Measurements from ENCODE around the gene IFT122. TPM values are rescaled to one million over a fixed set of nuclear protein-coding genes. Genes with fewer than 3 reads are reported as not detected.

IFT122 gene
- total and polyA plus RNA-seq, 9 donors: 21.6 to 41.2 (median 28.7) TPM

DNA sequence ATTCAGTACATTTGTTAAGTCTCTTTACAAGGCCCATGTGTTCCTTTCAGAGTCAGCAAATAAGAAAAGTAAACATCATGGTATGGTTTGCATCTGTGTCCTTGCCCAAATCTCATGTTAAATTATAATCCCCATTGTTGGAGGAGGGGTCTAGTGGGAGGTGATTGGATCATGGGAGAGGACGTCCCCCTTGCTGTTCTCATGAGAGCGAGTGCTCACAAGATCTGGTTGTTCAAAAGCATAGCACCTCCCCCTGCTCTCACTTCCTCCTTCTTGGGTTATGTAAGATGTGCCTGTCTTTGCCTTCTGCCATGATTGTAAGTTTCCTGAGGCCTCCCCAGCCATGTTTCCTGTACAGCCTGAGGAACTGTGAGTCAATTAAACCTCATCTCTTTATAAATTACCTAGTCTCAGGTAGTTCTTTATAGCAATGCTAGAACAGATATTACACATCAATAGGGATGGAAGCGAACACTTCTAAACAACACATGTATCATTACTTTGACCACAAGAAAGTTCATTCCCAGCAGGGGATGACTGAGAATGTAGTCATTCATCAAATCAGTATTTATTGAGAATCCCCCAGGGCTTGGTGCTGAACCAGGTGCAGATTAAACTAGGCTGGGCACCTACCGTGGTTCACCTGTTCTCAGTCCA lies 15.7 kb upstream of the IFT122 start:
- Histone ChIP-seq H3K36me3 (ENCODE audit: control insufficient read depth, insufficient read depth, low read length) (no peaks in the 10 kb centered on the region), H3K4me3 (ENCODE audit: low read length) (no peak overlapping the region), H3K9me3 (replicated peaks; ENCODE audit: control insufficient read depth, low read depth, low read length) (no peaks in the 10 kb centered on the region), H3K4me1 (ENCODE audit: control insufficient read depth, insufficient read depth, low read length) (peaks cover 9% of the 10 kb centered on the region), H3K27me3 (ENCODE audit: control insufficient read depth, insufficient read depth, low read length) (peaks cover 6% of the 10 kb centered on the region), H3K27ac (ENCODE audit: low read length) (no peak overlapping the region)
- WGBS (ENCODE audit: insufficient coverage): 83% methylated on average over 1 of the region's 4 CpGs
- DNase-seq: peak; percentile 54

DNA sequence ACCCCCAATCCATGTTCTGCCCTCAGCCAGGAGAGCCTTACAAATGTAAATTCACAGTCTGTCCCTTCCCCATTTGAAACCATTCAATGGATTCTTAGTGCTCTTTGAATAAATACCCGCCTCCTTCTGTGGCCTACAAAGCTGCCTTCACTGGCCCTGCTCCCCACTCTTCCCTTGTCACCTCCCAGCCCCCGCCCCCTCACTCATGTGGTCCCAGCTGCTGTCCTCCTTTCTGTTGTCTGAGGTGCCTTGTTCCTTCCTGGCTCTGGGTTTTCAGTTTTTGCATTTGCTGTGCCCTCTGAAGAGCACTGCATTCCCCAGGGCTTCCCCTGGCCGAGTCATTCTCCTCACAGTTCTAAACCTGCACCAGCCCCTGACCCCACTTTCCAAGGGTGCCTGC lies 14.8 kb upstream of the IFT122 start:
- 59% methylated on average over 3 of the region's 3 CpGs for WGBS (ENCODE audit: insufficient coverage)
- Histone ChIP-seq H3K9me3 (replicated peaks; ENCODE audit: control insufficient read depth, low read depth, low read length) (no peaks in the 10 kb centered on the region), H3K4me3 (ENCODE audit: low read length) (no peak overlapping the region), H3K27me3 (ENCODE audit: control insufficient read depth, insufficient read depth, low read length) (peaks cover 6% of the 10 kb centered on the region), H3K4me1 (ENCODE audit: control insufficient read depth, insufficient read depth, low read length) (peaks cover 9% of the 10 kb centered on the region), H3K27ac (ENCODE audit: low read length) (no peak overlapping the region), H3K36me3 (ENCODE audit: control insufficient read depth, insufficient read depth, low read length) (peaks cover 8% of the 10 kb centered on the region)
- no peak for DNase-seq

DNA sequence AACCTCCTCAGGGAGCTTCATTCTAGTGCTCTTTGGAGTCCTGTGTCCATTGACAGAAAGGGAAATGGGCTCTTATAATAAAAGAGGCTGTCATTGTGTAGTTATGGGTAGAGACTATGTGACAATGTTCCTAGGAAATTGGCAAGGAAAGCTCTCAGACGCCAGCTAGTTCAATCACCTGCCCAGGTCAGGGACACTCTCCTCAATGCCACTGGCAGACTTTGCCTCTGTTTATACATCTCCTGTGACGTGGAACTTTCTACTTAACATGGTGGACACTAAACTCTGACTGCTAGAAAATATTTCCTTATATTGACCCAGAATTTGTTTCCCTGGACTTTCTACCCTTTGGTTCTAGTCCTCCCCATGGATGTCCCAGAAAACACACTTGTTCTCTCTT lies 14.4 kb upstream of the IFT122 start:
- Histone ChIP-seq H3K27ac (ENCODE audit: low read length) (no peak overlapping the region), H3K9me3 (replicated peaks; ENCODE audit: control insufficient read depth, low read depth, low read length) (no peaks in the 10 kb centered on the region), H3K4me1 (ENCODE audit: control insufficient read depth, insufficient read depth, low read length) (peaks cover 9% of the 10 kb centered on the region), H3K4me3 (ENCODE audit: low read length) (no peak overlapping the region), H3K36me3 (ENCODE audit: control insufficient read depth, insufficient read depth, low read length) (peaks cover 8% of the 10 kb centered on the region), H3K27me3 (ENCODE audit: control insufficient read depth, insufficient read depth, low read length) (peaks cover 6% of the 10 kb centered on the region)
- no peak for DNase-seq
- 82% methylated on average over 1 of the region's 2 CpGs for WGBS (ENCODE audit: insufficient coverage)

DNA sequence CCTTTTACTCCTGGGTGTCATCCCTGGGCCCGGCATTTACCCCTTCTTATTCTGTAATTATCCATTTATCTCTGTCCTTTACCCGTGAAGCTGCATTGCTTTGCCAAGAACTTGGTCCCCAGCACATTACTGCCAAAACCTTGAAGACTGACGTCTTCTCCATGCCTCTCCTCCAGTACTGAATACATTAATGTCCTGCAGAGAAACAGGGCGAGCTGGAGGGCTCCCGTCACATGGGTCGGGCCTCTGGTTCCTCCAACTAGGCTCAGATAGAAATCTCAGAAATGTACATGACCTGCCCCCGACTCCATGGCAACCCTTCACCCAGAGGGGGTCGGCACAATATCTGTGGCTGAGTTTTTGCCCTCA lies 12.0 kb upstream of the IFT122 start:
- no peak overlapping the region for H3K27ac ChIP-seq (ENCODE audit: low read length)
- WGBS (ENCODE audit: insufficient coverage): 22% methylated on average over 4 of the region's 8 CpGs
- H3K4me3 ChIP-seq (ENCODE audit: low read length): peak overlapping the region; percentile 55
- H3K4me1 ChIP-seq (ENCODE audit: control insufficient read depth, insufficient read depth, low read length): peaks cover 9% of the 10 kb centered on the region
- peak; percentile 21 for DNase-seq
- H3K9me3 ChIP-seq (replicated peaks; ENCODE audit: control insufficient read depth, low read depth, low read length): no peaks in the 10 kb centered on the region
- peaks cover 6% of the 10 kb centered on the region for H3K27me3 ChIP-seq (ENCODE audit: control insufficient read depth, insufficient read depth, low read length)
- H3K36me3 ChIP-seq (ENCODE audit: control insufficient read depth, insufficient read depth, low read length): peaks cover 22% of the 10 kb centered on the region

DNA sequence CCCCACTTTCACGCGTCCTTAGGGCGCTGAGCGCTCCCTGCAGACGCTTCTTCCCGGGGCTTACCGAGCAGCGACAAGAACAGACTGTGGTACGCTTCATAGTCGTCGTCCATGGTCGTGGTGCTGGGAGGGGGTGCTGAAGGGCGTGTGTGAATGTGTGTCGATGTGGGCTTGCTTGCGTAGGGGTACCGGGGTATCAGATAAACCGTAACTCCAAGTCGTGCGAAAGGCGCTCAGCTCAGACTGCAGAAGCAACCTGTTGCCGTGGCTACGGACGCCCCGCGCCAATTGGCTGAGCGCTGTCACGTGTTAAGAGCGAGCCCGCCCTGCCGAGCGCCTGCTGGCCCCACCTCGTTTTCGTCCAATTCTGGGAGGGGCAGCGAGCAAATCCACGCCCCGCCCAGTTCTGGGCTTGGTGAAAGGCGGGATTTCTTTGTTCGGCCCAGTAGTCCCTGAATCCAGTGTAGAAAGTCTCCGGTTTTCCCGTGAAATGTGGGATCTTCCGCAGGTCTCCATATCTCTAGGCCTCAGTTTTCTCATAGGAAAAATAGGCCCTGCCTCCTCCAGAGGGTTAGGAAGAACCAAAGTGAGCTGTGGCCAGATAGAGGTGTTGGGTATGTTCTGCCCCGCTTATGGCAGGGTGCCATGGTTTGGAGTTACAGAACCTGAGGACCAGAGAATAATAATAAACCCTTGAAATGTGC lies 11.5 kb upstream of the IFT122 start, which contains the start of gene EFCAB12:
TSS of gene EFCAB12 (minus strand) at position 261 of the 704 bp plus-strand sequence. CDS start at position 113, 148 bp downstream.
- peak within 1 kb of the TSS; percentile 55 for H3K4me3 ChIP-seq (ENCODE audit: low read length)
- under 1% methylated on average over 33 of the region's 42 CpGs for WGBS (ENCODE audit: insufficient coverage)
- peak within 1 kb of the TSS; percentile 72 for H3K27ac ChIP-seq (ENCODE audit: low read length)

DNA sequence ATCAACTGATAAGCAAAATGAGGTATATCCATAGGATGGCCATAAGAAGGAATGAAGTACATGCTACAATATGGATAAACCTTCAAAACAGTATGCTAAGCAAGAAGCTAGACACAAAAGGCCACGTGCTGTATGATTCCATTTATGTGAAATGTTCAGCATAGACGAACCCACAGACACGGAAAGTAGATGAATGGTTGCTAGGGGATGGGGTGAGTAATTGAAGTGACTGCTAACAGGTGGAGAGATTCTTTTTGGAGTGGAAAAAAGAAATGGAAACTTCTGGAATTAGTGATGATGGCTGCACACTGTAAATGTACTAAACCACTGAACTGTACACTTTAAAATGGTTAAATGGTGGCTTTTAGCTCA lies 11.0 kb upstream of the IFT122 start:
- H3K27me3 ChIP-seq (ENCODE audit: control insufficient read depth, insufficient read depth, low read length): peaks cover 6% of the 10 kb centered on the region
- peaks cover 9% of the 10 kb centered on the region for H3K4me1 ChIP-seq (ENCODE audit: control insufficient read depth, insufficient read depth, low read length)
- no peak for DNase-seq
- WGBS (ENCODE audit: insufficient coverage): no CpG with 5 or more reads among the region's 3 CpGs
- peak overlapping the region; percentile 72 for H3K27ac ChIP-seq (ENCODE audit: low read length)
- peaks cover 29% of the 10 kb centered on the region for H3K36me3 ChIP-seq (ENCODE audit: control insufficient read depth, insufficient read depth, low read length)
- no peaks in the 10 kb centered on the region for H3K9me3 ChIP-seq (replicated peaks; ENCODE audit: control insufficient read depth, low read depth, low read length)
- H3K4me3 ChIP-seq (ENCODE audit: low read length): no peak overlapping the region

More for the DNA sequence above, 11.5 kb upstream of the IFT122 start, which contains the start of gene EFCAB12:
- peak; percentile 98 for DNase-seq
- peaks cover 9% of the 10 kb centered on the region for H3K4me1 ChIP-seq (ENCODE audit: control insufficient read depth, insufficient read depth, low read length)
- H3K27me3 ChIP-seq (ENCODE audit: control insufficient read depth, insufficient read depth, low read length): peaks cover 6% of the 10 kb centered on the region
- no peaks in the 10 kb centered on the region for H3K9me3 ChIP-seq (replicated peaks; ENCODE audit: control insufficient read depth, low read depth, low read length)
- peaks cover 25% of the 10 kb centered on the region for H3K36me3 ChIP-seq (ENCODE audit: control insufficient read depth, insufficient read depth, low read length)

DNA sequence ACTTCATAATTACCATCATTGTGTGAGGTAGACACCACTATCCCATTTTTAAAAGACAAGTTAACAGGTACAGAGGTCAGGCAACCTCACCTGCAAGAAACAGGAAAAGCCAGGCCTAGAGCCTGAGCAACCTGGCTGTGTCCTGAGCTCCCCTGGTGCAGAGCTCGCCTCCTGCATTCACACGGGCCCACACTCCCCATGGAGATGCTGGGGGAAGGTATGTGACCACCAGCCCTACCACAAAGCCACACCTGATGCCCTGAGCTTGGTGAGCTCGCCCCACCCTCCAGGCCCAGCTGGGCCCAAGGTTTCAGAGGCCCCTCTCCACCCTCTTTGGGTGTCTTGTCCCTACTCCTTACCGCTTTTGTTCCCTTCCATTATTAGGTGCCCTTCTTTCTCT lies 10.4 kb upstream of the IFT122 start:
- peaks cover 29% of the 10 kb centered on the region for H3K36me3 ChIP-seq (ENCODE audit: control insufficient read depth, insufficient read depth, low read length)
- H3K27ac ChIP-seq (ENCODE audit: low read length): no peak overlapping the region
- 75% methylated on average over 3 of the region's 4 CpGs for WGBS (ENCODE audit: insufficient coverage)
- H3K9me3 ChIP-seq (replicated peaks; ENCODE audit: control insufficient read depth, low read depth, low read length): no peaks in the 10 kb centered on the region
- no peak for DNase-seq
- peaks cover 9% of the 10 kb centered on the region for H3K4me1 ChIP-seq (ENCODE audit: control insufficient read depth, insufficient read depth, low read length)
- H3K4me3 ChIP-seq (ENCODE audit: low read length): no peak overlapping the region
- peaks cover 6% of the 10 kb centered on the region for H3K27me3 ChIP-seq (ENCODE audit: control insufficient read depth, insufficient read depth, low read length)

DNA sequence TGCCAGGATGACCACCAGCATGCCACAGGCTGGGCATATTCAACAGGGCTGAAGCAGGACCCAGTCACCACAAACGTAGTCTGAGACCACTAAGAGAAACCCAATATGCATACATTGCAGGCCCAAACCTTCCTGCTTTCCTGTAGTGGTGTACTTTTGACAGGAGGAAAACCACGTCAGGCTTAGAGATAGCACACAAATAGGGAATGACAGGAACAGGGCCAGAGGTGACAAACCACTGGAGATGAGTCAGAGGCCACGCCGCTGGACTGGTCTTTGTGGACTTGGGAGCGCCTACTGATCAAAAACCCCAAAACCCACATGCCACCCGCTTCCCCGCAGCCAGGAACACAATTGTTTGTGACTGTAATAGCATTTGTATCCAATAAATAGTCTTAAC lies 8.0 kb upstream of the IFT122 start:
- Histone ChIP-seq H3K36me3 (ENCODE audit: control insufficient read depth, insufficient read depth, low read length) (peaks cover 34% of the 10 kb centered on the region), H3K9me3 (replicated peaks; ENCODE audit: control insufficient read depth, low read depth, low read length) (no peaks in the 10 kb centered on the region), H3K4me1 (ENCODE audit: control insufficient read depth, insufficient read depth, low read length) (peaks cover 9% of the 10 kb centered on the region), H3K4me3 (ENCODE audit: low read length) (no peak overlapping the region), H3K27ac (ENCODE audit: low read length) (no peak overlapping the region), H3K27me3 (ENCODE audit: control insufficient read depth, insufficient read depth, low read length) (peaks cover 6% of the 10 kb centered on the region)
- DNase-seq: no peak
- WGBS (ENCODE audit: insufficient coverage): 80% methylated on average over 1 of the region's 7 CpGs

DNA sequence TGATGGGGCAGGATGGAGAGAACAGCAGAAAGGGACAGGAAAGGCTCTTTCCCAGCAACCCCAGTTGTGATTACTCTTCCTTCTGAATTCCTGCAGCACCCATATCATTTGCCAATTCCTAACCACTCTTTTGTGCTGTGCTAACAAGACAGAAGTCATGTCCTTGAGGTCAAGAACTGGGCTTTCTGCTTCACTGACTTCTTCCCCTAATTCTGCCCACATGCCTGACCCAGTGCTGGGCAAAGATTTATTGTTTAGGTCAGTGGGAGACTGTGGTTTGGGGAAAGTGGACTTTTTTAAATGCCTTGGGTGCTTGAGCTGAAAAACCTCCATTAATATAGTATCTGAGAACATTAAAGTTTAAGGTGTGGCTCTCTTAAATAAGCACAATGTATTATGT lies 7.4 kb upstream of the IFT122 start:
- Histone ChIP-seq H3K4me1 (ENCODE audit: control insufficient read depth, insufficient read depth, low read length) (peaks cover 9% of the 10 kb centered on the region), H3K4me3 (ENCODE audit: low read length) (no peak overlapping the region), H3K27ac (ENCODE audit: low read length) (no peak overlapping the region), H3K27me3 (ENCODE audit: control insufficient read depth, insufficient read depth, low read length) (peaks cover 2% of the 10 kb centered on the region), H3K9me3 (replicated peaks; ENCODE audit: control insufficient read depth, low read depth, low read length) (no peaks in the 10 kb centered on the region), H3K36me3 (ENCODE audit: control insufficient read depth, insufficient read depth, low read length) (peaks cover 36% of the 10 kb centered on the region)
- no peak for DNase-seq

DNA sequence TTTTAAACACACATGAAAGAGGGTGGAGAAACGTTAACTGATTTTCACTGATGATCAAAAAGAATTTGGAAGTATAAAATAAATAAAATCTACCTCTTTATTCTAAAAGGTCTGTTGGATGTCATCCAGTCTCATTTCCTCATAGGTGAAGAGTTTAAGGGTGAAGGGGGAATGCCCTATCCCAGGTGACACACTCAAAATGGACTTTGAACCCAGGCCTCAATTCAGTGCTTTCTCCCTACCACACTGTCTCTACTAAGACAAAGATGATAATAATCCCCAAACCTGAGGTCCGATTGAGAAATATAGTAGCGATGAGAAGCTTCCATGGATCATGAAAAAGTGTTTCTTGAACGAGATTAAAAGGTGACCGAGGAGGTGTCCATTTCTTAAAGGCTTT lies 6.5 kb upstream of the IFT122 start:
- H3K27ac ChIP-seq (ENCODE audit: low read length): no peak overlapping the region
- peaks cover 38% of the 10 kb centered on the region for H3K36me3 ChIP-seq (ENCODE audit: control insufficient read depth, insufficient read depth, low read length)

More for the DNA sequence above, 6.5 kb upstream of the IFT122 start:
- DNase-seq: no peak
- no peaks in the 10 kb centered on the region for H3K27me3 ChIP-seq (ENCODE audit: control insufficient read depth, insufficient read depth, low read length)
- H3K4me1 ChIP-seq (ENCODE audit: control insufficient read depth, insufficient read depth, low read length): peaks cover 6% of the 10 kb centered on the region
- H3K4me3 ChIP-seq (ENCODE audit: low read length): no peak overlapping the region
- 95% methylated on average over 4 of the region's 5 CpGs for WGBS (ENCODE audit: insufficient coverage)
- no peaks in the 10 kb centered on the region for H3K9me3 ChIP-seq (replicated peaks; ENCODE audit: control insufficient read depth, low read depth, low read length)
